Heart left ventricle (tissue), 13 donors: ENCODE measurements around the gene IGSF22.

Source experiments
- CTCF ChIP-seq, 12 donors: fragments of 200-600 bp; sonication (generic) in 4 of 12; IDR thresholded peaks; one replicate each; pipeline versions ENCODE4 v1.5.0 to v1.8.0; 2018 to 2022; ENCODE audit warnings: antibody characterized with exemption in 12 of 12, mild to moderate bottlenecking in 5 of 12
- POLR2A ChIP-seq, 2 donors: fragments of 450-650 bp; IDR thresholded peaks; one replicate each; pipeline ENCODE4 v1.6.1; 2017; ENCODE audit warnings: antibody characterized with exemption in 2 of 2, mild to moderate bottlenecking in 2 of 2, moderate library complexity in 2 of 2
- donor health status: ischemic (EF 13 %, LVEDD 7.1; RV severe dilation, severe dysfunction).
- donor health status: DM: no; HTN: yes; CAD: no.
- donor health status: DM: no; HTN: no; CAD: no.
- donor health status: ischemic (EF 25% LVEDD 6.9; RV normal size, moderate dysfunction).
- donor health status: ischemic (EF 25% LVEDD 5.7; RV mildly dilated, moderate dysfunction).
- donor health status: ischemic (EF 35%, LVEDD 5.7; RV mildly dilated, moderate dysfunction).
- donor health status: nonischemic (EF 11% LVEDD 7.7; RV severe dilation, severe dysfunction).
- donor health status: DM: yes; HTN: yes; CAD: no.
- donor health status: PGD.
- donor health status: ischemic (EF 29% LVEDD 5.4; RV normal size, mild dysfunction).
- donor health status: nonischemic (EF 23%, LVEDD 6.1; RV moderate dilation, normal function).

DNA sequence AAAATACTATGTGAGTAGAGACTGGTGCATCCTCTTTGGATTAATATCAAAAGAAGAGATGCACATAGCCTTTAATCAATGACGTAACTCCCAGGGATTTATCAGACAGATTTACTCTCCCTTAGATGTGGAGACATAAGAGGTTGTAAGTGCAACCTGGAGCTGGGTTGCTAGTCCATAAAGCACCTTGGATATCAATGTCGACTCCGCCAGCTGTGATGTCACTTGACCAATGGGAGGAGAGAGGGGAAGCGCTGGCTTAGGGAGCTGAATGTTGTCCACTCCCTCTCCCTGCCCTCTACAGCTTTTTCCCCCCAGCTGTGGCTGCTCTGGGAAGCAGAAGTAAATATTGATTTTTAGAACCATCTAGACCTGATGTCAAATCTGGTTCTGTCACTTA is 56.3 kb downstream of the IGSF22 start:
- TF ChIP-seq POLR2A (IDR thresholded peaks at IDR 0.05) (no peak), CTCF (IDR thresholded peaks at IDR 0.05) (no peak)
